ENCODE results near the gene ELL2.

GRCh38 chr5:95912029-95912428, 49.6 kb downstream of the ELL2 start:
- no peak for TF ChIP-seq CTCF (IDR thresholded peaks at IDR 0.05 in 8 of 11, conservative IDR thresholded peaks at IDR 0.05 in 3 of 11)
- no peak for TF ChIP-seq POLR2A (IDR thresholded peaks at IDR 0.05)
- TF ChIP-seq POLR2AphosphoS5 (IDR thresholded peaks at IDR 0.05), result no peak
